NCI-H2107 treated with DMSO at 0.1 percent for 48 hours (cell line): Measurements from ENCODE around the gene RBKS.

Experiments used
- DNase-seq: peaks from one replicate; lab custom pipeline; 2025; ENCODE audit not compliant: unreplicated experiment; lab: John Stamatoyannopoulos, UW

RBKS gene

DNA sequence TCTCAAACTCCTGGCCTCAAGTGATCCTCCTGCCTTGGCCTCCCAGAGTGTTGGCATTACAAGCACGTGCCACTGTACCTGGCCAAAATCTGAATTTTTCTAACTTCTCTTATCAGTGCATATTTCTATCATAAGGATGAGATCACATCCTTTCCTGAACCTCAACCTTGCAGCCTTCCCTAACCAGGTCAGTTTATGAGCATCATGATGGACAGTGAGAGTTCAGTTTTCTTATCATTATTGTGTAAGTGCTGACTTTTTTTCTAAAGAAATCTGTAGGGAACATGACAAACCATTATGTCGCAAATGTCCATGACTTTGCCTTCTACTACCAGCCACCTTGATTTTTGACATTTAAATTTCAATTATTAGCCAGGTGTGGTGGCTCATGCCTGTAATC lies 87.1 kb downstream of the RBKS start:
- no peak for DNase-seq

DNA sequence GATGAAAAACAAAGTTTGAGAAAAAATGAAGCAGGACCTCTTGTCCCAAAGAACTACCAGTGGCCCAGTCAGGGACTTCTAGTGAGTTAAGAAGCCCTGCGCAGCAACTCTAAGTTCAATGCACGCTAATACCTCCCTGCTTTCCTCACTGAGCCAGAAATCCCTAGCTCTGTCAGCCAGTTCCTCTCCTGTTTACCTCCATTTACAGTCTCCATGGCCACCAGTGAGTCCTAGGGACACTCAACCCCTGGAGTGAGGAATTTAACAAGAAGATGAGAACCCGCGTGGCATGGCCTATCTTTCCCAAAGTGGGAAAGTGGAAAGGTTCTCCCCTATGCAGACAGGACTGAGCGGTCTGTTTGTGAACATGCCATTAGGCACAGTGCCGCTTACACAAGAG lies 87.6 kb downstream of the RBKS start:
- DNase-seq: no peak

DNA sequence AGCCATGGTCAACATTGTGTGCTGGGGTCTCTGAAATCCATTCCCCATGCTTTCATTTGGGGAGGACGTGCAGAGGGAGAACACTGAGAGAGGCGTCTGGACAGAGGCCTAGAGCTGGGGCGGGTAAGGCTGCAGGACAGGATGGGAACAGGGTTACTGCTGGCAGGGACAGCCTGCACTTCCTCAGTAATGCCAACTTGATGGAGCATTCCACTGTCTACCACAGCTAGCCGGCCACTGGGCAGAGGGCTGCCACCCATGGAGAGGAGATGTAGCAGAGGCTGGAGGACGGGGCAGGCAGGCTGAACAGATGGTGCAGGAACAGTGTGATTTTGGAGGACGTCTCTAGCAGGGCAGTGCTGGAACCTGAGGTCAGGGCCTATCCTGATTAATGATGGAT lies 89.3 kb downstream of the RBKS start:
- no peak for DNase-seq

DNA sequence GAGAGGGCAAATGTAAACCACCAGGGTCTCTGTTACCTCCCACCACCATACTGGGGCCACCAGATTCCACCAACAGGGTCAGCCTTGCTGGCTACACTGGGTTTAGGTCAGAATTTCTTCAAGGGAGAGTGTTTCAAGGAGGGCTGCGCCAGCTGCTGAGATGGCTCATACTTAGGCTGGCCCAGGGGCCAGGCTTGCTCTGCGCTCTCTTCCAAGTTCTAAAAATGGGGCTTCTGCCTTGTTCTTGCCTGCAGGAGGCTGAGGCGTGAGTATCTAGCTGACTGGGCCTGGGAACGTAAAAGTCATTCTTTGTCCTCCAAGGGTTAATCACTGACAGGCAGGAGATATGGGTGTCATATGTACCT lies 90.6 kb downstream of the RBKS start:
- no peak for DNase-seq

DNA sequence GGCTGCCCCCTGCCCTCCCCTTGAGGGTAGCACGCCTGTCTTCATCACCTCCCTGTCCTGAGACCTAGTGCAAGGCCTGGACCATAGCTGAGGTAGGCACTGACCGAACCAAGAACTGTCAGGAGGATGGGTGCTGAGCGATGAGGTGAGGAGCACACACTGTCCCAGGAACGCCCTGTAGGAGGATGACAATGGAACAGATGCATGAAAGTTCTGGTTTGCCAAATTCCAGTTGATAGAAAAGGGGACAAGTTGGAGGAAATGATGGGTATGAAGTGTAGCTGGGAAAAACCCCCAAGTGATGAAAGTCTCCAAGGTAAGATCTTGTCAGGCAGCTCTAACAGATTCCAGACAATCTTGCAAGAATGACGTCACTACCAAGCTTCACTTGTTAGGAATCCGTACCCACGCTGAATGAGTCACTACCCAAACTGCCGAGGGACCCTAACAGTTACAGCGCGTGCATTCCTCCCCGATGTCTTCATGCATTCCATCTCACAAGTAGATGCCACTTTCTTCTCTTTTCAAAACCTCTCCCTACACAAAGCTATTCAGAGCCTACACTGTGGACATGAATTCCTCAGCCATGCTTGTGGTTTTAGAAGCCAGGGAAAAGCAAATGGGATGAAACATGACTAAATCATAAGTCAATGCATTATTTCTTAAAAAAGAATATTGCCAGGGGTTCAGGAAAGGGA lies 91.1 kb downstream of the RBKS start:
- DNase-seq: no peak

DNA sequence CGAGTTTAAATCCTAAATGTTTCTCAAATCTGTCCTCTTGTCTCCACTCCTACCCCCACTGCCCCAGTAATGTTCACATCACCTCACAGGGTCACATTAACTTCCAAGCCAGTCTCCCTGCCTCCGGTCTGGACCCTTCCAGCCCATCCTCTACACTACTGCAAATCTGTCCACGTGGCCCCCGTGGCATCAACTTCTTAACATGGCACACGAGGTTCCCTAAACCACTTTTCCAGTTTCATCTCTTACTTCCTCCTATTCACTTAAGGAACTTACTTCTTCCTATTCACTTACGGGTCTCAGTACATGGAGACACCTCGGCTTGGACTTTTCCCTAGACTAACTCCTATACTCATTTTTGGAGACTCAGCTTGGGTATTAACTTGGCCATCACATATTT lies 91.7 kb downstream of the RBKS start:
- DNase-seq: no peak

DNA sequence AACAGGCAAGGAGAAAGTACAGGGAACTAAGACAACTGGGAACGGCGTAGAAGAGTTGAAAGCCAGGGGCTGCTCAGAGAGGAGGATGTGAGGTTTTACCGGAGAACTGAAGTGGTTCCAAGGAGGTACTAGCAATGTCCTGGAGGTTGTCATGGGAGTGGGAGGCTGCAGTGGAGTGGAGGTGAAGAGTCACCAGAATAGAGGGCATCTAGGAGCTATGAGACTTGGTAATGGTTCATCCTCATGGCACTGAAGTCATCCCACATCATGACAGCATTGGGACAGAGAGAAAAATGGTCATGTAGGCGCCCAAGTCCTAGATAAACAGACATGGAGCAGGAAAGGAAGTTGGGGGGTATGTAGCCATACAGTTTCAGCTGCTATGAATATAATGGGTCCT lies 92.3 kb downstream of the RBKS start:
- DNase-seq: no peak

DNA sequence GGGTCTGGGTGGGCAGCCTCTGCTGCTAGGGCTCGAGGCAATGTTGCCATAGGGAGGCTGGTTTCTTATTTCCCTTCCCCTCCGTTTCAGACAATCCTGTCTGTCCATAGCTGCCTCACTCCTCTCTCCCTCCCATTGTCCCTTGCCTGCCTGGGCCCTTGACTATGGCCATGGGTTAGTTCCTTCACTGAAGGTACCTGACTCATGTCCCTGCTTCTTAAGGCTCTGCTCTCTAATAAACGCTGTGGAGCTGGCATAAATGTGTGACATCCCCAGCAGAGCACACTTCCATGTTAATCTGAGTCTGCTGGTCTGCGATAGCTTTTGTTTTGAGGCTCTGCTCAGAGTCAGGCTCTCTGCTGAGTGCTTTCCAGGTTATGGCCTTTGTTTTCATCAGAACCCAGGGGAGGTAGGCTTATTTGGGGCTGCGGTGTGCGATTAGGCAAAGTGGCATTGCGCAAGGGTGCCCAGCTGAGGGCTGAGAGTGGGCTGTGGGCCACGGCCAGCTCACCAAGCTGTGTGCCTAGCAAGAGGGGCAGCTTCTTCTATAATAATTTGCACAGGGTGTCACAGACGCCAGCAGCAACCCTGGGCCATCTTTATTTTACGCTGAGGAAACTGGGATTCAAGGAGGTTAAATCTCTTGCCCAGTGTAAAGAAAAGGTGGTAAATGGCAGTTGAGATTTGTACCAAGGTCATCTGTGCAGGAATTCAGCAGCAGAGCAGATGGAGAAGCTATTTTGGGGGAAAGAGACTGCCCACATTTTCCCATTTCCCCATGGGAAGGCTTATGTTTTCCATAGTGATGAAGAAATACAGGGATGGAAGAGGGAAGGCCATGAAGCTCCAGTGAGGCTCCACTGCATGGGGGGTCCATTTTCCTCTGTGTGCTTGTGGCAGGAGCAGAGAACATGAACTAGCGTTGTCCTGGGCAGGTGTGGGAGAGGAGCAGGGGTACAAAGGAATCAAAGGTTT lies 93.1 kb downstream of the RBKS start:
- DNase-seq: no peak

DNA sequence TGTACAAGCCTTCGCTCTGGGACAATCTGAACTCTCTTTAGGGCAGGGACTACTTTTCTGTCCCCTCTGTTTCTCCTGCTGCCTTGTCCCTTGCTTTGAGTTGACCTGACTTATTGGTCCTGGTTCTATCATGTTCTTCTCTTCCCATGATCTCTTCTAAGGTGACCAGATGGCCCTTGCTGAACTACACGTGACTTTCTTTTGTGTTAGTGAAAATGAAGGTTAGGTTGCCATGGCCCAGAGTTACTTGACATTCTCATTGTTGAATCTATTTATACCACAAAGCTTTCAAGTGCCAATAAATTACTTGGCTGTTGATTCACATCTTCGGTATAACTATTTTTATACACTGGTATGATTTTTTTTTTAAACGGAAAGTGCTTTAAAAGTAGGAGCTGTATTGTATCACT lies 94.3 kb downstream of the RBKS start:
- no peak for DNase-seq

DNA sequence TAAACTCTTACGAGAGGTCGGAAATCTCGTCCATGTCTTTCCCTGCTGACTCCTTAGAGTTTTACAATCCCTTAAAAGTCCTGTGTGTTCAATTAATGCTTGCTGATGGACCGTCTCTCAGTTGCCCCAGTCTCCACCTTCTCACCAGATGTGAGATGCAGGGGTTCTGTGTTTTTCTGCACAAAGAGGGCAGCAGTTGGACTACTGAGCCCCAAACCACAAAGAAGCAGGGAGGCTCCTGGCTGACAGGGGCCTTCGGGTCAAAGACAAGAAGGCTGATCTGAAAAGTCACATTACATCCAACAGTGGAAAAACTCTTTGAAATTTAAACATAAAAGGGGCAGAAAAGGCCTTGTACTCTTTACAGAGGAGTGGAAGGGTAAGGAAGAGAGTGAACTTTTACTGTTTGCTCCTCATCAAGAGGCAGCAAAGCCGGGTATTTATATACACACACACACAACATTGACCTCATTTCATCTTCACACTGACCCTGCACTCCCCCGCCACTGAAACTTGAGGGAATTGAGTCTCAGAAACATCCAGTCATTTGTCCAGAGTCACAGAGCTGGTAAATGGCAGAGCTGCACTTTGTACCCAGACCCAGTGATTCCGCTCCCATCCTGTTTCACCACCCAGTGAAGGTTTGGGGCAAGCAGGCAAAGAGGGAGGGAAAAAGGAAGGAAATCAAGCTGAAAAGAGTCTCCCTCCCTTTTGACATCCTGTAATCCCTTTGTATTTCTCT lies 94.9 kb downstream of the RBKS start:
- DNase-seq: no peak

DNA sequence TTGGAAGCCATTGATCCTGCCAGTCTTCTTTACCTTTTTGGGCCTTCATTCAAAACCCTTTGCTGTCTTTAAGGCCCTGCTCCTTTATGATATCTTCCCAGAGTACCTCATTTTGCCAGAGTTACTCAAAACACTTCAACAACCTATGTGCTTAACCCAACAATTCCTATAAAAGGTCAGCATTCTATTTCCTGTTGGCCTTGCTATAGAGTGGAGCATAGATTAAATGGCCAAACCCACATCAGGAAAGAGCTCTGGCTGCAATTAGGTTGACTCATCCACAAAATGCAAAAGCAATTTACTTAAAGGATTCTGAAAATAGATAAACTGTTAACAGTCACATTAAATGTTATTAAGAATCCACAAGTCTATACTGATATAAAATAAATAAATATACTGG lies 97.4 kb downstream of the RBKS start:
- DNase-seq: no peak

DNA sequence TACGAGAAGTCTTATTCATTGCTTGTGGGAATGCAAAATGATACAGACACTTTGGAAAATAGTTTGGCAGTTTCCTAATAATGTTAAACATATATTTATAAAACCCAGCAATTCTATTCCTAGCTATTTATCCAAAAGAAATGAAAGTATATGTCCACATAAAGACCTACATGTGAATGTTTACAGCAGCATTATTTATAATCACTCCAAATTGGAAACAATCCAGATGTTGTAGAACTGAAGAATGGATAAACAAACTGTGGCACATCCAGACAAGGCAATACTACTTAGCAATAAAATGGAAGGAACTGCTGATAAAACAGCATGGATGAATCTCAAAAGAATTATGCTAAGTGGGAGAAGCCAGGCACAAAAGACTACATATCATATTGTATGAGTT lies 99.4 kb downstream of the RBKS start:
- DNase-seq: no peak

DNA sequence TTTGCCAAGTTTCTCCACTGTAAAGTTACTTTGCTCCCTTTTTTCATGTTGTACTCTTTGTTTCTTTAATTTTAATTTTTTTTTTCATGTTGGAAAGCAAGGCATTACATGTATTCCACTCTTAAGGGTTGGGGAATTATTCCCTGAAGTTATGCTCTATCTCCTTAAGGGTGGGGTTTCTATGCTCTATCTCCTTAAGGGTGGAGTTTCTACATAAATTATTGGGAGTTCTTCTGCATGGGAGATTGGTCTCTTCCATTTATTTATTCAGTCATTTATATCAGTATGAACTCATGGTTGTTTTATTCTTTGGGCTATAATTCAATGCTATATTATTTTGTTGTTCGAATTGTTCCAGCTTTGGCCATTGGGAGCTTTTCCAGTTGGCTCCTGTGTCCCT lies 107.5 kb downstream of the RBKS start:
- DNase-seq: no peak

DNA sequence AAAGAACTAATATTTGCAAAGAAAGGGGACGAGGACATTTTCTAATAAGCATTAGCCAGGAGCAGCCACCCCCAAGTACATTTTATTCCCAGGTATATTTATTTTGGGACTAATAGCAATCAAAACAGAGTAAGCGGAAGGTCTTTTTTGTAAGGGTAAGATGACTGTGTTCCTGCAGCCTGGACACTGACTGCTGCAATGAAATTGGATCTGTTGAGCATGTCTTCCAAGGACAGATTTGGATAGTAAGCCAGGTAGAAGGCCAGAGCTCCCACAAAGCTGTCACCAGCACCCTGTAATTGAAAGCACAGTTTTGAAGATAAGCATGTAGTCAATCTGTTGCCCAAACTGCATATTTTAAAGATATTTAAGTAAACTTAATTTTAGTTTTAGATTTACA lies 108.7 kb downstream of the RBKS start:
- DNase-seq: no peak

DNA sequence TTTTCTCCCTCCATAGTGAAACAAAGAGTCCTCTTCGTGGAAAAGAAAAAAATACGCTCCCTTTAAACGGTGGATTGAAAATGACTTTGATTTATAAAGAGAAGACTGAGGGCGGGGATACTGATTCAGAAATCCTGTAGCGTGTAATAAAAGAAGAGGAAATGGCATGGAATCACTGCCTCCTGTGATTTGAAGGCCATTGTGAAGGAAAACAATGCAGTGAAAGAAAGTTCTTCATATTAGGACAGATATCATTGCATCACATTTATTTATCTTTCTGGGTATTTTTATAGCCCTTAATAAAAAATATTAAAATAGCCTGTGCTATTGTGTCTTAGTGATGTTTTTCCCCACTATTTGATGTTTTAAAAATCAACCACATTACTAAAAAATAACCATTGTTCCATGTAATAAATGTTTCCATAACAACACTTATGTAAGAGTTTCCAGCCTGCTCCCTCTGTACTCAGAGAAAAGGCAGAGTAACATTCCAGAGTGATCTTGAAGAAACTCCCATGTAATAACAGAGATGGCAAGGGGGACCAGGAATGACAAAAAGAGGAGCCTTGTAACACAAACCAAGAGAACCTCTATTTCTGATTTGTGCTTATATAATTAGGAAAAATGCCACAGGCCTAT lies 110.7 kb downstream of the RBKS start:
- DNase-seq: no peak

DNA sequence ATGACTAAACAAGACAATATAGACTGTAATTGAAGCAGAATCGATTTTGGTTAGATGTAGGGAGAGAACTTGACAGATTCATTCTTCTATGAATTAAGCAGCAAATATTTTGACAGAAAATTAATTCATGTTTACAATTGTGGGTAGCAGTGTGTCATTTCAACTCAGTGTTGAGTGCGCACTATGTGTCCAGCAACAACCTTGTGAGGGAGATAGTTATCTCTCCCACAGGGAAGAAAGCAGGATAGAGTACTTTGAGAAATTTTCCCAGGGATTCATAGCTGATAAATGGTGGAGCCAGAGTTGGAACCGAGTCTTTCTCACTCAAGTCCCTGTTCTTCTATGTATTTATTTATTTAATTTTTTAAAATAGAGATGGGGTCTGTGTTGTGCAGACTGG lies 113.5 kb downstream of the RBKS start:
- DNase-seq: no peak

DNA sequence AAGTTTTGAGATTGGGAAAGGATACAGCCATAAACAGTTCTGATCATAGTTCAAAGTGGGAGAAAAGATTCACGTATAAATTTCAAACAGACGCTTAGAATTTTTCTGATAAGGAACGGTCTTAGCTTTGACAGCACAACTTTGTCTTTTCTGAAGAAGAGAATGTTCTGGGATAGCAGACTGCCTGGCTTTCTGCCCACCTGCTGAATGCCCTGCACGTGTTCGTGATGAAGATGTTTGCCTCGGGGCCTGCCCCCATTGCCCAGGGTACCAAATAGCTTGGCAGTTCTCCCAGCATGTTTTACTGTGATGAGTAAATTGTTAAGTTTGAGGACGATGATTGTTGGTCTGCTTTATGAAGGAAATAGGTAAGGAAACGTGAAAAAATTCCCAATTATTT lies 114.1 kb downstream of the RBKS start:
- DNase-seq: no peak

DNA sequence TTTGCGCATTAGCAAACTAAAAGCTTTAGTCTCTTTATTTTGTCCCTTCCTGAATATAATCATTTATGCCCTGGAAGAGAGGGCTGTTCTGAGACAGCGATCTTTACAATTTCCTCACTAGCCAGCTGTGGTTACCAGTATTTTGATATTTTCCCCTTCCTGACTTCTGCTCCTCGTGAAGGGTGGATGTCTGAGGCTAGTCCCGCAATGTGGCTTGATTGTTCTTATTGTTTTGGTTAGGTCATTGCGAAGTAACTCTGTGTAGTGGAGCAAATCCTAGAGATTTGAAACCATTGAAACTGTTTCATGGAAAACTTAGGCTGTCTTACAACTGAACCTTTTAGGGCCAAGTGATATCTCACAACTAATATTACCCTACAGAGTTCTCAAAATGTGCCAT lies 116.2 kb downstream of the RBKS start:
- DNase-seq: no peak

DNA sequence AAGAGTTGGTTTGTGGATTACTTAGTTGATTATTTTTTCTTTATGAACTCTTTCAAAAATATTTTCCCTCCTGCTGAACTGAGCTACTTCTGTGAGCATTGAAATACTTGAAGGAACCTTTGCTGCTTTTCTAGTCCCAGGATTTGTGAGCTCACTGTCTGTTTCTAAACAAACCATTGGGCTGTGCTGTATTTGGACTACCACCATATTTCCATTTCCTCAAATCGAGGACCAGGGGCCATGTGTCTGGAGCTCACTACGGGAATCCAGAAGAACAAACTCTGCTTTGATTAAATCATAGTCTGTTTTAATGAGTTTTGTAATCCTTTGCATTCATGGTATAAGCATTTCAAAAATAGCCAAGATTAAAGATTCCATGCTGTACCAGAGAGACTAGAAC lies 117.4 kb downstream of the RBKS start:
- no peak for DNase-seq

DNA sequence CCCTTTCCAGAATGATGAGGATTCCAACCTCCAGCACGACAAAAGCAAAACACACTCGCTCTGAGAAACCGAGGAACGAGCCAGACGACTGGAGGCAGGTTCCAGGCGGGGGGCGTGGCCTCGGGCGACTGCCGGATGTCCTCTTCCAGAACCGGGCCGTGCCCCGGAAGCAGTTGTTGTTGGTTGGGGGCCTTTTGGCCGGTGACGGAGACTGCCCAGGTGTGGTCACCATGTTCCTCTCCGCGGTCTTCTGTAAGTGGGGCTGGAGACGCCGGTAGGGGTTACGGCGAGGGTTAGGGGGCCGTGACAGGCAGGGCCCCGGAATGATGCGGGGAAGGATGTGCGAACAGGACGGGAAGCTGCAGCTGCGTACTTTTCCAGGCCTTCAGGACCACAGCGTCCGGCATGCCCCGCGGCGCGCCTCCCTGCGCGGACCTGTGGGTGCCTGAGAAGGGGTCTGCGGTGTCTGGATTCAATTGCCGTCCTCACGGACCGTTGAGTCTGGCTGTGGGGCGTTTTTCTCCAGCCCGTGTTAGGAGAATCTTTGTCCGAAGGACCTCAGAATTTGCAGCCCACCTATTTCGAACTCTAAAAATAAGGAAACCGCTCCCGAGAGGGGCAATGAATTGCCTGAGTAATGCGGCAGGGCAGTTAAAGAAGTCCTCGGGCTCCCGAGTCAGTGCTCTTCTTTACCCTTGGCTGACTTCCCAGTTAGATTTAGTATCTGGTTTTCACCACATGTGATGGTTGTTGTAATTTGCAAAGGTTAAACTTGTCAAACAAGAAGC lies 118.4 kb downstream of the RBKS start, which contains the start of gene MRPL33:
TSS of gene MRPL33 (plus strand) at position 172 of the 788 bp plus-strand sequence. CDS start at position 231, 59 bp downstream.
- peak; percentile 81 for DNase-seq

DNA sequence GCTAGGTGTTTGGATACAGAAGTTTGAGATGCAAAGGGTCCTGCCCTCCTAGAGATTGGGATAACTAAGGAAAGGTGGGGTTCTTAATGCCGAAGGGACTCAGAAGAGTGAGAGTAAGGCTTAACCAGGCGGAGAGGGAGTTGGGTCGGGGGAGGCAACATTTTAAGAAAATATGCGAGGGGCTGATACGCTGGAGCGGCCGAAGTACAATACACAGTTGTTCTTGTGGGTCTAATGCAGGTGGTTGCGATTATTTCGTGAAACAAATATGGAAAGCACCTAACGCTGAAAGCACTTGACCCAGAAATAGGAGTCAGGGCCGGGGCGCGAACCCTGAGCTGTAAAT lies 119.0 kb downstream of the RBKS start:
- no peak for DNase-seq
